ENCODE data around the gene PSPH.
A peak's percentile ranks its signal among the peaks of the same experiment; 100 is the strongest.
"Not testable (repeated sequence)": the region's sequence is repeated elsewhere in the genome, so short reads cannot be mapped to it uniquely, and the experiment has no call there.

PSPH gene

GRCh38 chr7:56062382-56062781 lies 11.1 kb upstream of the PSPH start:
- no peak for DNase-seq

DNA sequence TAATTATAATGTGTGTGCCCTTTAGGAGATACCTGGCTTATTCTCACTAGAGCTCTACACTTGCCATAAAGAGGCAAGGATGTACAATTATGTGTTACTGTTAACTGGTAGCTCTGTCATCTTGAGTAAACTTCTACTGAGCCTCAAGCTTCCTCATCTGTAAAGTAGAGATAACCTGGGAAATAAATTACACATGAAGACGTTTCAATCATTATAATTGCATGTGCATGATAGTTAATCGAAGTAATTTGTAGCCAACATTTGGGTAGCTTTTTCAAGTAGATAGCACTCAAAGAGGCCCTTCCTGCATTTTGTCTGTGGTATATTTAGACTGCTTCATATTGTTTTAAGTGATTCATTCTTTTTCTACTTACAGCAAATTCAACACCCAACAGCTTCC lies 2.7 kb upstream of the PSPH start:
- no peak for DNase-seq

GRCh38 chr7:56053379-56053778 lies 2.1 kb upstream of the PSPH start:
- DNase-seq = no peak

GRCh38 chr7:56051053-56051338 lies 248 bp downstream of the PSPH start:
- DNase-seq = no peak

- not testable (repeated sequence) for DNase-seq
Observed at GRCh38 chr7:56048763-56049162, 2.5 kb downstream of the PSPH start.

DNA sequence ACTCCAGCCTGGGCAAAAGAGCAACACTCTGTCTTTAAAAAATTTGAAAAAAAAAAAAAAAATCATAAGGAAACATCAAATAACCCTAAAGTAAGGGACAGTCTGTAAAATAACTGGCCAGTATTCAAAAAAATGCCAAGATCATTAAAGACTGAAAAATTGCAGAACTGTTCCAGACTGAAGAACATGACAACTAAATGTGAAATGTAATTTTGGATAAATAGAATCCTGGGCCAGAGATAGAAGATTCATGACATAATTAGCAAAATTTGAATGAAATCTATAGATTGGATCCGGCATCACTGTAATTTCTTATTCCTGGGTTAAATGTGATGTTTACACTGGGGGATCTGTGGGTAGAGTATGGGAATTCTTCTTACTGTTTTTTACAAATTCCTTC lies 3.0 kb downstream of the PSPH start:
- DNase-seq = no peak

GRCh38 chr7:56047446-56048116 lies 3.7 kb downstream of the PSPH start:
- not testable (repeated sequence) for DNase-seq

- no peak for DNase-seq
Observed at GRCh38 chr7:56046721-56047445, 4.4 kb downstream of the PSPH start.

GRCh38 chr7:56045758-56046157 lies 5.5 kb downstream of the PSPH start:
- DNase-seq = not testable (repeated sequence)

DNA sequence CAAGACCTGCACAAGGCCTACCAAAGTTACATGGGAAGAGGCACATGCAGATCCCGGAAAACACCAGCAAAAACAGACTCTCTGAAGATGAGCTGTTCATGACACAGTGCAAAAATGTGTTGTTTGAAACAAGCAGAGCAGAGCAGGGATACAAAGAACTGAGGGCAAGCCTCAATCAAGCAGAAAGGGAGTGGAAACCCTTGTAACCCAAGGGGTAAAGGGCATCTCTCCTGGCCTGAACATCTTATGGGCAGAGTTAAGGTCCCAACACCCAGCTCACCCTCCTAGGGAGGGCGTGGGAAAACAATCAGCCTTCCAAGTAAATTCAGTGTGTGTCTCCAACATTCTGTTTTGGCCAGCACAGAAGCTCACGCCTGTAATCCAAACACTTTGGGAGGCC lies 10.5 kb downstream of the PSPH start:
- DNase-seq = no peak

DNA sequence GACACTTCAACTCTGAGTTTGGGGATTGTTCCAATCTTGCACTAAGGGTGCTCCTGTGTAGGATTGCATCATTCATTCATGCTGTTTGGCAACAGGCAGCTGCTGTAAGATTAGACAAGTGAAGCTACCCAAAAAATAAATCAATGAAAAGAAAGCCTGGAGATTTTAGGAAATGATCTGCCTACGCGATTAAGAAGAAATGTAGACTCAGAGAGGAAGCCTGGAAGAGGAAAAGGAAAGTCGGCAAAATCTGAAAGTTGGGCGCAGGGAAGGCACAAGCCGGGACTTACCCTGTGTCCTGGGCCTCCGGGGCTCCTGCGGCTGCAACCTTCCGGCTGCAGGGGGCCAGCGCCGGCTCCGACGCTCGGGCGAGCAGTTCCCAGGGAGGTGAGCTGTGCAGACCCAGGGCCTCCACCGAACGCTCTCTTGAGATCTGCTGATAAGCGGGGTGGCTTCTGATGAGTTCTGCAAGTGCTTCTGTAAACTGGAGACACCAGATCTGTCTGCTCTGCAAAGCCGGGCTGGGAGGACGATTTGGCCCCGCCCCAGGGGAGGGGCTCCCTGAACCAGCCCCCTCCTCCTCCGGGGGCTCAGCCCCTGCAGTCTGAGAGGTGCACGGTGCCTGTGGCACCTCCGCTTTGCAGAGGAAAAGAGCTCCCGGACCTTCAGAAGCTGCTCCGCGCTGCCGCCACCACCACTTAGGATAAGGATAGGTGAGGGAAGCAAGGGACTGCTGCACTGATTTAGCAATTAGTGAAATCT lies 17.4 kb downstream of the PSPH start:
- peak; percentile 78 for DNase-seq

GRCh38 chr7:56032578-56032977 lies 18.7 kb downstream of the PSPH start:
- not testable (repeated sequence) for DNase-seq

DNA sequence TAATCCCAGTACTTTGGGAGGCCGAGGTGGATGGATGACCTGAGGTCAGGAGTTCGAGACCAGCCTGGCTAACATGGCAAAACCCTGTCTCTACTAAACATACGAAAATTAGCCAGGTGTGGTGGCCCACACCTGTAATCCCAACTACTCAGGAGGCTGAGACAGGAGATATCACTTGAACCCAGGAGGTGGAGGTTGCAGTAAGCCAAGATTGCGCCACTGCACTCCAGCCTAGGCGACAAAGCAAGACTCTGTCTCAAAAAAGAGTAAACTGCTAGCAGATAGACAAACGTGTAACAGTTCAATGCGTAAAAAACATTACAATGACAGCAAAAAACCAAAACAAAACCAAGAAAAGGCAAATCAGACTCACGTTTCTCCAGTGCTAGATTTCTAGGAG lies 19.7 kb downstream of the PSPH start:
- DNase-seq = not testable (repeated sequence)

- DNase-seq = no peak
Observed at GRCh38 chr7:56030340-56030739, 20.9 kb downstream of the PSPH start.

GRCh38 chr7:56028942-56029630 lies 22.2 kb downstream of the PSPH start:
- no peak for DNase-seq

GRCh38 chr7:56026538-56026937 lies 24.7 kb downstream of the PSPH start:
- DNase-seq = no peak

DNA sequence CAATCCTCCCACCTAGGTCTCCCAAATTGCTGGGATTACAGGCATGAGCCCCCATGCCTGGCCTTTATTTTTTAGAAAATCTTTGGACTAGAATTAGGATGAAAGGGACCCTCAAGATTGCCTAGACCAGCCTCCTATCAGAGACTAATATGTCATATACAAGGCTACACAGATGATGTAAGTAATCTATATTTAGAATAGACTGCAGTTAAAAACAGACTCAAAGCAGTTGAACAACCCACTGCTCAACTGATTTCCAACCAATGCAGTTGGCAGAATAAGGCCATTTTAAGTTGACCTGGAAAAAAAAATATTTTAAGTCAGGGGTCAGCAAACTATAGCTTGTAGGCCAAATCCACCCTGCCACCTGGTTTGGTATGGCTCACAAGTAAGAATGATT lies 27.7 kb downstream of the PSPH start:
- no peak for DNase-seq

DNA sequence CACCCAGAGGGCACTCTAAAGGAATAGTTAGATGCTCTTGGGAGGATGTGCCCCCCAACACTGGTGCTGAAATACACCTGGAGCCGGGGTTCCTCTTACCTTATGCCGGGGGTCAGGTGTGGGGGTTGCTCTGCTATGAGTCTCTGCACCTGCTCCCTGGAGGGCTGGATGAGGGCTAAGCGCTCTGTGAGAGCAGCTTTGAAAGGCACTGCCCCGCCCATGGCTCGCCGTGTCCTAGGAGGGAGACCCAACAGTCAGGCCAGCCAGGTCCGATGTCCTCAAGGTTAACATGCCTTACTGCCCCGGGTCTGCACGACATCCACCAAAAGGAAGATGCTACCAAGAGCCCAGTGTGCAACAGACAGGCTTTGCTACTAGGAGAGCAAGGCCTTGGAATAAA lies 31.7 kb downstream of the PSPH start:
- no peak for DNase-seq

GRCh38 chr7:56017015-56017414 lies 34.2 kb downstream of the PSPH start:
- DNase-seq = not testable (repeated sequence)

- DNase-seq = no peak
Observed at GRCh38 chr7:56009695-56010094, 41.5 kb downstream of the PSPH start.

DNA sequence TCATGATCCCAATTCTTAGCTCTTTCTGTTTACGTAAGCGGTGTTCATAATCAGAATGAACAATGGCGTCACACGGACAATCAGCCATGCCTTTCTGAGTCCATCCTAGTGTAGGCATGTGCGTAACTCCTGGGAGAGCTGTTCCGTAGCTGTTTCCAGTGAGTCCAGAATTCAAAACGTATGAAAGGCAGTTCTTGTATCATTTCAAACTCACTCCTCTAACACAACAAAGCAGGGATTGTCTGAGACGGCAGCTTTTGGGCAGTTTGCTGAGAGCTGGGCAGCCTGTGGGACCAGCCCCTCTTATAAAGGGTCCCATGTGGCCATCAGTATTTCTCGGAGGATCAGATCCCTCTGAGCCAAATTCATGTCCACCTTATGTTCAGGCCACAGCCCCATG lies 43.4 kb downstream of the PSPH start:
- no peak for DNase-seq

DNA sequence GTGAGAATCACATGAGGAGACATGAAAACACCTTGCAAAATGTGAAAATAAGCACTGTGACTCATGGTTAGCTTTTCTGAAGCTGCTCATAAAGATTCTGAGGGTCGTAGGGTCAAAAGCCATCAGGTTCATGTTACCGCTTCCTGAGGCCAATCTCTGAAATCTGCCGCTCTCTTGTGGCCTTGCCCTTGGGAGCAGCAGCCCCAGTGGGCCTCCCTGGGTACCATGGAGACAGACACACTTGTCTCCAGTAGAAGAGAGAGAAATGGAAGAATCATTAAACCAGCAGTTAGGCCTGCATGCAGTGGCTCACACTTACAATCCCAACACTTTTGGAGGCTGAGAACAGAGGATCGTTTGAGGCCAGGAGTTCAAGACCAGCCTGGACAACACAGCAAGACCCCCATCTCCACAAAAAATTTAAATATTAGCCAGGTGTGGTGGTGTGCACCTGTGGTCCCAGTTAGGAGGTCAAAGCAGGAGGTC lies 44.0 kb downstream of the PSPH start:
- no peak for DNase-seq

GRCh38 chr7:56003749-56004148 lies 47.5 kb downstream of the PSPH start:
- no peak for DNase-seq
